ENCODE results near the gene INMT.

- TF ChIP-seq CTCF (IDR thresholded peaks at IDR 0.05): no peak
- TF ChIP-seq POLR2AphosphoS5 (IDR thresholded peaks at IDR 0.05): no peak
- TF ChIP-seq POLR2A (IDR thresholded peaks at IDR 0.05): no peak
Observed at GRCh38 chr7:30790356-30790755, 38.4 kb downstream of the INMT start.
